Skeletal muscle cell (primary cell): Measurements from ENCODE around the gene SULT6B1.
"Not testable (repeated sequence)": the region's sequence is repeated elsewhere in the genome, so short reads cannot be mapped to it uniquely, and the experiment has no call there.

Experiments used
- DNase-seq: peaks from one replicate; pipeline ENCODE4 v3.0.0-alpha.2; 2010; ENCODE audit warnings: low read depth
- H3K4me3 ChIP-seq: 2 replicates; pipeline ENCODE4 v1.5.1; 2011; ENCODE audit warnings: low read depth, mild to moderate bottlenecking, control low read depth, low read length, moderate library complexity

The SULT6B1 gene

DNA sequence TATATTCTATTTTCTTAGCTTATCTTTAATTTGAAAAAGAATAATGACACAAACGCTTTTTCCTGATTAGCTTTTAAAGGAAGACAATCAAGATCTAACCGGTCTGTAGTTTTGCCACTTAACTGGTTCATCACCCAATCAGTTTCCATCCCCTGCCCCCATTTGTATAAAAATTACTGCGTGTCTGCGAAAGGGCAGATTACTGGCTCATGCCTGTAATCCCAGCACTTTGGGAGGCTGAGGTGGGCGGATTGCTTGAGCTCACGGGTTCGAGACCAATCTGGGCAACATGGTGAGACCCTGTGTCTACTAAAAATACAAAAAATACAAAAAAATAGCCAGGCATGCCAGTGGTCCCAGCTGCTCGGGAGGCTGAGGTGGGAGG lies 10.2 kb upstream of the SULT6B1 start:
- H3K4me3 ChIP-seq, result no peak overlapping the region
- DNase-seq, result no peak

DNA sequence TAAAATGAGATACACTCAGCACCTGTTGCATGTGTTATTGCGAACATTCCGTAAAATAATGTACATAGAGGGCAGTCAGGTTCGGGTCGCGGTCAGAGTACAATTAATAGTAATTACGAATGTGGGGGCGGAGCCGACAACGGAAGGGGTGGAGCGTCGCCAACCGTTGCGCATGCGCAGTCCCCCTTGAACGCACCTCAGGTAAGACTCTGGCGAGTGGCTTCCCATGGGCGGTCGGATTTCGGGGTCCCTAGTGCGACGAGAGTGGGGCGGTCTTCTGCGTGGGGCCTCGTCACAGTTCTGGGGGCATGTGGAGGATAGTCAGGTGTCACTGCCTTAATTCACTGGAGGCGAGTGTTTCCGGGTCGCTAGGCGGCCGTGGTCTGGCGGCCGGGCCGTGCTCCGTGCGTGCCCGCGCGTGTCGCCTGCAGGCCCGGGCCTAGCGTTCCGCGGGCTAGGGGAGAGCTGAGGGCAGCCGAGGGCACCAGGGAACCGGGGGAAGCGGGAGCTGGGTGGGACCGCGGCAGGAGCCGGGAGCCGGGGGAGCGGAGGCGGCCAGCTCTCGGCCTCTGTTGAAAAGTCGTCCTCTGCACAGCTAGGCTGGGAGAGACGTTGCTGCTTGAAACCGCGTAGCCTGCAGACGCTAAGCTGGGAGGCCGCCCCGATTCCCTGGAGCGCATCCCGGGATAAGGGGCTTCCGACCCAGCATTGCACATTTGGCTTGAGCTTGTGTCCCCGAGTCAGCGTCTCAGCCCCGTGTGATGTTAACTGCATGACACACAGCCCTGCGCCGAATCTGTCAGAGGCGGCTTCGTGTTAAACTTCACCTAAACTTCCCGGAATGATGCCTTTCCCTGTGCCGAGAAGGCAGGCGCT lies 8.1 kb upstream of the SULT6B1 start, which contains the start of gene CEBPZOS:
CEBPZOS (plus strand) TSS at position 177 of the 876 bp plus-strand sequence. CDS start 3,209 bp downstream, outside the sequence.
- H3K4me3 ChIP-seq, result peak within 1 kb of the TSS; percentile 78
- DNase-seq, result no peak

GRCh38 chr2:37195862-37196319 lies 7.4 kb upstream of the SULT6B1 start:
- peak overlapping the region; percentile 78 for H3K4me3 ChIP-seq
- not testable (repeated sequence) for DNase-seq

- DNase-seq, result no peak
- no peak overlapping the region for H3K4me3 ChIP-seq
Measured at GRCh38 chr2:37192551-37192950, 4.1 kb upstream of the SULT6B1 start.

DNA sequence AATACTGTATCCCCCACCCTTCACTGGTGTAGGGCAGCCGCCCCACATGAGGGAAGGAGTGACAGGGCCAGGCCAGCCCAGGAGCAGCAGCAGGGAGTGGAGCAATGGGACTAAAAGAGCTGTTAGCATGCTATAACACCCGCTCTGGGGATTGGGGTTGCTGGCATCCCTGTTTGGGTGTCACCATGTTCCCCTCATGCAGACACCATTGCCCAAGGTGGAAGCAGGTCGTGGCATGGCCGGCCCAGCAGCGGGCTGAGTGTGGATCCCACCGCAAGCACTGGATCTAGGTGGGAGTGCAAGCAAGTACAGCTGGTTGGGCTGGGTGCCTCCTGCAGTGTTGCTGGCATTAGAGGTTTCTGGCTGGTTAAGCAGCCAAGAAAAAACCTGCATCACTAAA lies 3.3 kb upstream of the SULT6B1 start:
- no peak overlapping the region for H3K4me3 ChIP-seq
- DNase-seq, result no peak

GRCh38 chr2:37191253-37191652 lies 2.8 kb upstream of the SULT6B1 start:
- no peak overlapping the region for H3K4me3 ChIP-seq
- DNase-seq, result no peak

DNA sequence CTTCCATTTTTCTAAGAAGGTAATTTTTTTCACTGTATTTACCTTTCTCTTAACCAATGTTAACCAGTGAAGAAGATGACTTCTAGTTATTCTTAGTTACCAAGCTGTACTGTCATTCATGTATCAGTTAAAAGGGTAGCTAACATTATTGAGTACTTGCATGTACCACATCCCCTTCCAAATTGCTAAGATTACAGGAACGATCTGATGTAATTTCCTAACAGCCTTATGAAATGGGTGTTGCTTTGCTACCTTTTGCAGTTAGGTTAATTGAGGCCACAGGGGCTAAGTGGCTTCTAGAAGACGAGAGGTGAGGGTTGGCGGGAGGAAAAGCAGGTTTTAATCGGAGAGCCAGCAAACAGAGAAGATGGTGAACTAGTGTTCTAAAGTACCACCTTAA lies 1.8 kb upstream of the SULT6B1 start:
- no peak for DNase-seq
- H3K4me3 ChIP-seq, result no peak overlapping the region

DNA sequence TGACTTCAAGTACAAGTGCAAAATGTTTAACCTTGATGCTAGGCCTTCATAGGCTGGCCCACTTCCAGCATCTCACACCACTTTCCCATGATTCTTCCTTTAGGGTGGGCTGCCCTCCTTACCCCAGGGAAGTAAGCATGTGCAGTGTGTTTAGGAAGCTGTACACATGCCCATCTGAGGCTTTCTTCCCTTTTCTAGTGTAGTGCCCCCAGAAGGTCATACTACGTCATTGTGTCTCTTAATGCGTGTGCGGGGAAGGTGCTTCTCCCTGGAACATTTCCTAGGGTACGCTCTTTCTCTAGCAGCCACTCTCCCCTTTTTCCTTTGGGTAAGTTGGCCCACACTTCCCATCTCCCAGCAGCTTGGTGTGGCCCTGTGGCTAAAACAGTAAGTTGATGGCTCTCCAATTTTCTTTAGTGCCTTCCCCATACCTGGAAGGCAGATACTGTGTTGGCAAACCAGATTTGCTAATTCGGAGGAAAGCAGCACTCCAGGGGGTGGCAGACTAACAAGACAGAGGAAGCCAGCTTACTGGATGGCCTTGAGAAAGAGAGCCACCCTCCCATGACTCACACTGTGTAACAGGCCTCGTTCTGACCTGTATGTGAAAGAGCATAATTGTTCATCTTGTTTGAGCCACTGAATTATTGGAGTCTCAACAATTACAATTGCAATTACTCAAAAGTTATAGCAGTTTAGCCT lies 1.1 kb upstream of the SULT6B1 start:
- no peak overlapping the region for H3K4me3 ChIP-seq
- peak; percentile 84 for DNase-seq

- DNase-seq, result no peak
- no peak overlapping the region for H3K4me3 ChIP-seq
Measured at GRCh38 chr2:37181726-37182684, 6.5 kb downstream of the SULT6B1 start.

- no peak for DNase-seq
- no peak overlapping the region for H3K4me3 ChIP-seq
Measured at GRCh38 chr2:37180640-37181039, 7.8 kb downstream of the SULT6B1 start.

DNA sequence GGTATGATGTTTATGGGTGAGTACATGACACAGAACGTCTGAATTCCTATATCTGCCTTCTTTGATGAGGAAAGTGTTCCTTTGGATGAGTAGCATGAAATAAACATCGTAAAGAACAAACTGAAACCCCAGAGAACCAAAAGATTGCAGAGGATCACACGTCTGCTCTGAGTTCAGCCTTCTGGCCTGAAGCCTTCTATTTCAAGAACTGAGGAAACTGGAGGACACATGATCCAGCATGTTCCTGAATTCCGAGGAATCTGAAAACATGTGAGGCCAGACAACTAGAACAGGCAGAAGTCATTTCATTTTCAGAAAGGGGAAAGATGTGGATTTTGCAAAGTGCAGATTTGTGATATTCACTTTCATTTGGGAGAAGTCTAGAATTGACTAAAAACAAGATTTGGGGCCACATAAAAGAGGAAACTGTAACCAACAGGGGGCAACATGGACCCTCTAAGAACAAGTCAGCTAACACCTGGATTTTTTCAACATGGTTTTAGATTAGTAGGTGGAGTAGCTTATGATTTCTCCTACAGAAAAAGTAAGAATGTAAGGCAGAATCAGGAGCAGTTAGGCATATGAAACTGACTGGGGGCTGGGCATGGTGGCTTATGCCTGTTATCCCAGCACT lies 8.3 kb downstream of the SULT6B1 start:
- H3K4me3 ChIP-seq, result no peak overlapping the region
- peak; percentile 23 for DNase-seq

GRCh38 chr2:37173741-37174140 lies 14.7 kb downstream of the SULT6B1 start:
- H3K4me3 ChIP-seq, result no peak overlapping the region

DNA sequence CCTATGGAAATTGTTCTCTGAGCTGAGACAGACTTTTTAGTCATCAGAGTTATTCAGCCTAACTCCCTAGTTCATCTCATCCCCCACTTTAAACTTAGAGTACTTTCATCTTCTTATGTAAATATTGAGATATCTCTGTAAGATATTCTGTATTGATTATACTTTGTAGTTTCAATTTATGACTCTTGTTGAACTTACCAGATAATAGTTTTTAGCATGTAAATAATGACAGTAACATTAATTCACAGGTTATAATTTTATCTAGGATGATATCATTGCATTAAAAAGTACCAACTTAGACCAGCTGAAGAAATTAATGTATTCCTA lies 16.9 kb downstream of the SULT6B1 start:
- no peak overlapping the region for H3K4me3 ChIP-seq
- DNase-seq, result no peak

More at GRCh38 chr2:37173741-37174140, 14.7 kb downstream of the SULT6B1 start:
- DNase-seq, result no peak

DNA sequence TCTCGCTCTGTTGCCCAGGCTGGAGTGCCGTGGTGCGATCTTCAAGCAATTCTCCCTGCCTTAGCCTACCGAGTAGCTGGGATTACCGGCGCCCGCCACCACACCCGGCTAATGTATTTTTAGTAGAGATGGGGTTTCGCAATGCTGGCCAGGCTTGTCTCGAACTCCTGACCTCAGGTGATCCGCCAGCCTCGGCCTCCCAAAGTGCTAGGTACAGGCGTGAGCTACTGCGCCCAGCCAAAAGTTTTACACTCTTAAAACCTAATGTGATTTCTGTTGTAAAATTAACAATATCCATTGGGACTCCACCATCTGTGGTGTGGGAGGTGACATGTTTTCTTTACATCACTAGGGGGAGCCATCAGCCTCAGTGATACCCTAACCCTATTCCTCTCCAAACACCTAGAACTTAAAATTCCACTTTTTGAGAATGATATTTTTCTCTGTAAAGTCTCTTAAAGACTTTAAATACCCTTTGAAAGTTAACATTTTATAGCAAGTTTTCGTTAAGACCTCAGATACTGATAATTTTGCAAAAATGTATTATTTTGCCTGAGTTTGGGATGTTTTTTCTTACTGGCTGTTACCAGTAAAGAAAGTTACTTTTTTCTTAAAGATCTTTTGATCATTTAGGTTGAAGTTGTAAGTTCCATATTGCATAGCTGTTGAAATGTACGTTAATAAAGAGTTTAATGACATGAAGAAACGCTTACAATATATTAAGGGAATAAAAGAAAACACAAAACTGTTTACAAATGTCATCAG lies 20.1 kb downstream of the SULT6B1 start:
- DNase-seq, result no peak
- H3K4me3 ChIP-seq, result no peak overlapping the region

GRCh38 chr2:37167636-37168180 lies 20.8 kb downstream of the SULT6B1 start:
- H3K4me3 ChIP-seq, result no peak overlapping the region
- no peak for DNase-seq

DNA sequence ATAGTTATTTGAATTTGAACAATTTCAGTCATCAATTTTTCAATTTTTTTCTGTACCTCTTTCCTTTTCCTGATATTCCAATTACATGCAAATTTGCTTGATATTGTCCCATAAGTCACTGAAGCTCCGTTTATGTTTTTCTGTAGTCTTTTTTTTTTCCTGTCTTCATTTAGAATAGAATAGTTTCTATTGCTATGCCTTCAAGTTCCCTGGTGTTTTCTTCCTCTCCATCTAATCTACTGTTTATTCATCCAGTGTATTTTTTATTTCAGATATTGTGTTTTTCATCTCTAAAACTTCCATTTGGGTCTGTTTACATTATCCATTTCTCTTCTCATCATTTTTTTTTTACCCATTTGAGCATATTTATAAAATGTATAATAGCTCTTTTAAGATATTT lies 23.7 kb downstream of the SULT6B1 start:
- no peak for DNase-seq
- no peak overlapping the region for H3K4me3 ChIP-seq

- H3K4me3 ChIP-seq, result peak within 1 kb of the TSS; percentile 63
- DNase-seq, result peak; percentile 58
Measured at GRCh38 chr2:37156857-37157714, 31.4 kb downstream of the SULT6B1 start, which contains the start of gene EIF2AK2. Gene EIF2AK2 (minus strand): TSS chr2:37156980. CDS start chr2:37147806, 9,174 bp downstream.
